GM21529 (cell line): ENCODE results near the gene MTHFD1L.

Experiments used
- ATAC-seq: cut with Tn5 transposase; IDR thresholded peaks from one replicate; pipeline ENCODE4 v1.9.1; 2021; ENCODE audit not compliant: unreplicated experiment

The MTHFD1L gene

DNA sequence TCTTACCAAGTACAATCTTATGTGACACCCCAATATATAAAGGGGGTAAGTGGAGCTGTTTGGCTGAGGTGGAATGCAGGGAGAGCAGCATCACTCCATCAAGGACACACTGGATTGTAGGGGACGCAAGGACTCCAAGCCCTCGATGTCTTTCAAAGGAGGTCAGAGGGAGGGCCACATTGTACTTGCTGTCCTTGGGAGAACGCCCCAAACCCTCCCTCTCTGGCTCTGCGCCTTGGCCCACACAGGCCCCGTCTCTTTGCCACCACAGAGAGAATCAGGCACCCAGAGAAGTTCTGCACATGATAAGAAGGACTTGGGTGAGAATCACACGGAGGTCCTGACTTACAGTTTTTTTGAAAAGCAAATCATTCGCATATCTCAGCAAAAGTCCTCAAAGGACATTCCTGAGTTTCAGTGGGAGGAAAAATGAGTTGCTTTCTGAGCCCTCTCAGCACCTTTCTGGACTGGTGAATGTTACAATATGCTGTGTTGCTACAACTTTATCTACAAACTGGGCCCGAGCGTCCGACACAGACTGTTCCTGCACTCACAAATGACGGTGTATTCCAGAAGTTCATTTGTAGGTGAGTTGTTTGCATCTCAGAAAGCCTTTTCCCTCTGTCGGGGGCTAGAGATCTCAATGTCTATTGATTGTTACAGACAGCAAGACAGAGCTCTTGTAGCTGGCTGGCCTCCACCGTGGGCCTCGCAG lies 281.8 kb downstream of the MTHFD1L start:
- no peak for ATAC-seq

DNA sequence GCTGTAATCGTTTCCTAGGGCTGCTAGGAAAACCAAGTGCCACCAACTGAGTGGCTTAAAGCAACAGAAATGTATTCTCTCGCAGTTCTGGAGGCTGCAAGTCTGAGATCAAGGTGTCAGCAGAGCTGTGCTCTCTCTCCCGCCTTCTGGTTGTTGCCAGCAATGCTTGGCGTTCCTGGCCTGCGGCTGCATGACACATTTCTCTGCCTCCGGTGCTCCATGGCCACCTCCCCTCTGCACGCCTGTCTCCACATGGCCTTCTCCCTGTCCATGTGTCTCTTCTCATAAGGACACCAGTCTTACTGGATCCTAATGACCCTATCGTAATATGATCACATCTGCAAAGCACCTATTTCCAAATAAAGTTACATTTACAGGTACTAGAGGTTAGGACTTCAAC lies 282.6 kb downstream of the MTHFD1L start:
- no peak for ATAC-seq

DNA sequence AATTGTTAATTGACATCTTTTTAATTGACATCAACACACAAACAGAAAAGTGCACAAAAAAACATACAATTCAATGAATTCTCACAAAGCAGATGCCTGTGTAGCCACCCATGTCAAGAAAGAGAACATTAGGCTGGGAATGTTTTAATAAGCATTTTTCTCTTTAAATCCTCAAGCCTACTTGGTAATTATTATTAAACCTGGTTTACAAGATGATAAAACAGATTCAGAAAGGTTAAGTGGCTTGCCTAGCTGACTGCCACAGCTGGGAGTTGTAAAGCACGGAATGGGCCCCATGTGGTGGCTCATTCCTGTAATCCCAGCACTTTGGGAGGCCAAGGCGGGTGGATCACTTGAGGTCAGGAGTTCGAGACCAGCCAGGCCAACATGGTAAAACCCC lies 284.3 kb downstream of the MTHFD1L start:
- ATAC-seq, result no peak
